ENCODE measurements around the gene OR52D1. TPM values are rescaled to one million over a fixed set of nuclear protein-coding genes. Genes with fewer than 3 reads are reported as not detected.

The OR52D1 gene
- total and polyA plus RNA-seq, 9 of the 15 experiments (the other 6 are each of a cell fraction or from before 2014, with no cell fraction given) = 0.14 to 1.3 (median 0.97) TPM; not detected in 6

GRCh38 chr11:5489576-5490357 is 1.3 kb downstream of the OR52D1 start (continued):
- no peak for TF ChIP-seq ZNF609 (CRISPR knock-in tag; IDR thresholded peaks at IDR 0.05; ENCODE audit: borderline replicate concordance)

- ChIA-PET CTCF (ENCODE audit: low intra/inter-chr PET ratio) (no interaction called here), POLR2A (no interaction called here)
- Histone ChIP-seq H3K27me3 (ENCODE audit: control insufficient read depth in 2 of 2, insufficient read depth in 2 of 2, low read length in 2 of 2) (no peaks in the 10 kb centered on the region), H3K27ac (ENCODE audit: extremely low read depth, low read depth, low read length) (peak overlapping the region; percentile 24; the same call in 2 of the 3 replicates), H3K36me3 (ENCODE audit: control insufficient read depth, insufficient read depth, low read length) (peaks cover 89% of the 10 kb centered on the region), H3K4me1 (replicated peaks in 1 of 2; ENCODE audit: control insufficient read depth in 2 of 2, insufficient read depth in 2 of 2, low read length in 2 of 2) (peaks cover 0 to 44% of the 10 kb centered on the region in 2 experiments; a peak in 3 of 5 replicates), H3K9me3 (replicated peaks; ENCODE audit: control insufficient read depth, insufficient read depth, low read depth, low read length) (no peaks in the 10 kb centered on the region), H3K9me1 (ENCODE audit: control insufficient read depth, insufficient read depth, low read length) (peaks cover 3% of the 10 kb centered on the region), H2AFZ (ENCODE audit: low read depth, low read length) (no peak overlapping the region), H3K4me3 (peak overlapping the region; percentile 52; the same call in 1 of the 2 replicates), H3K9ac (ENCODE audit: insufficient read depth in 1 of 2, low read depth in 2 of 2, low read length in 2 of 2) (peak overlapping the region in 1 of 2 experiments; percentile 61; a peak in 2 of 4 replicates), H3K4me2 (ENCODE audit: insufficient read depth, low read length) (peak overlapping the region; percentile 50), H4K20me1 (replicated peaks; ENCODE audit: control insufficient read depth, insufficient read depth, low read length) (peaks cover 77% of the 10 kb centered on the region), H3K79me2 (ENCODE audit: control insufficient read depth, insufficient read depth, low read length) (peaks cover 100% of the 10 kb centered on the region)
- FAIRE-seq = no peak
- in situ Hi-C loops (cut with MboI) (no loop called here), intact Hi-C loops (cut with micrococcal nuclease) (loop anchor here (10.0 kb wide), 4 partner anchors 95 to 395 kb away; partner anchors contain the start of genes OR51V1, OR52E5 and TRIM6)
- TF ChIP-seq ZNF140 (CRISPR knock-in tag; IDR thresholded peaks at IDR 0.05) = no peak
- TF ChIP-seq RFX7 (CRISPR knock-in tag; IDR thresholded peaks at IDR 0.05) = no peak
- TF ChIP-seq RB1 (IDR thresholded peaks at IDR 0.05; ENCODE audit: low read depth) = no peak
- TF ChIP-seq TSC22D4 (tag; IDR thresholded peaks at IDR 0.05) = no peak
- TF ChIP-seq TCF7 (IDR thresholded peaks at IDR 0.05; ENCODE audit: borderline replicate concordance) = no peak
- no peak for TF ChIP-seq CHAMP1 (IDR thresholded peaks at IDR 0.05)
- no peak for TF ChIP-seq KAT2B (IDR thresholded peaks at IDR 0.05; ENCODE audit: low read depth, low read length)
- TF ChIP-seq HDGF (IDR thresholded peaks at IDR 0.05) = no peak
- WGBS (ENCODE audit: insufficient coverage, low coverage, missing lambda C conversion rate) = 38% methylated on average over 2 of the region's 2 CpGs
- DNase-seq (ENCODE audit: extremely low read depth in 1 of 4, low spot score in 3 of 4) = no peak
- BruUV-seq (replicated peaks) = no TSS peak
- ATAC-seq = no peak
Observed at GRCh38 chr11:5499671-5500070, 11.2 kb downstream of the OR52D1 start.

Data from K562 (cell line).